Thoracic aorta (tissue), 2 donors: ENCODE data around the gene KIF26B. TPM values are rescaled to one million over a fixed set of nuclear protein-coding genes. Genes with fewer than 3 reads are reported as not detected.

Experiments
- ATAC-seq: fragments of 150-250 bp; one replicate; pipeline ENCODE4 v1.8.0; 2017; ENCODE audit warnings: low read depth; ENCODE audit not compliant: insufficient number of reproducible peaks, low FRiP score
- DNase-seq: peaks from one replicate; pipeline ENCODE4 v3.0.0-alpha.2; 2020; ENCODE audit warnings: low spot score
- H3K27ac ChIP-seq, 2 donors: fragments of 200-600 bp; sonication (generic); 1 replicate in 1 of 2; 2 replicates in 1 of 2; pipeline ENCODE4 v1.5.1; 2016; ENCODE audit warnings: mild to moderate bottlenecking in 2 of 2, moderate library complexity in 2 of 2
- H3K27me3 ChIP-seq: fragments of 200-600 bp; sonication (generic); replicated peaks from 2 replicates; pipeline ENCODE4 v1.6.0; 2016; ENCODE audit warnings: mild to moderate bottlenecking; ENCODE audit not compliant: insufficient read depth
- H3K36me3 ChIP-seq: fragments of 200-600 bp; sonication (generic); one replicate; pipeline ENCODE4 v1.5.1; 2016
- H3K4me1 ChIP-seq, 2 donors: fragments of 200-600 bp; sonication (generic); 1 replicate in 1 of 2; 2 replicates in 1 of 2; pipeline versions ENCODE4 v1.5.1 to v1.6.0; 2016; ENCODE audit warnings: low read depth in 2 of 2, mild to moderate bottlenecking in 1 of 2; ENCODE audit not compliant: control insufficient read depth in 1 of 2
- H3K4me3 ChIP-seq: fragments of 200-600 bp; sonication (generic); 2 replicates; pipeline ENCODE4 v1.5.1; 2016; ENCODE audit warnings: mild to moderate bottlenecking
- H3K9me3 ChIP-seq: fragments of 200-600 bp; sonication (generic); 2 replicates; pipeline ENCODE4 v1.5.1; 2016
- total RNA-seq, 2 donors: library from RNA; depleted of rRNA; stranded (reverse); fragments of >200 nt; gene quantifications; one replicate each; pipeline versions ENCODE4 v1.1.0 to v1.2.3, GENCODE V29; 2016
- TF ChIP-seq, protein P1 (sequence below): fragments of 200-600 bp; sonication (generic); IDR thresholded peaks from one replicate; pipeline ENCODE4 v1.5.1; 2019; ENCODE audit warnings: antibody characterized with exemption

The KIF26B gene
- total RNA-seq, 2 donors from 2014 or later = 0.14 to 0.41 TPM

DNA sequence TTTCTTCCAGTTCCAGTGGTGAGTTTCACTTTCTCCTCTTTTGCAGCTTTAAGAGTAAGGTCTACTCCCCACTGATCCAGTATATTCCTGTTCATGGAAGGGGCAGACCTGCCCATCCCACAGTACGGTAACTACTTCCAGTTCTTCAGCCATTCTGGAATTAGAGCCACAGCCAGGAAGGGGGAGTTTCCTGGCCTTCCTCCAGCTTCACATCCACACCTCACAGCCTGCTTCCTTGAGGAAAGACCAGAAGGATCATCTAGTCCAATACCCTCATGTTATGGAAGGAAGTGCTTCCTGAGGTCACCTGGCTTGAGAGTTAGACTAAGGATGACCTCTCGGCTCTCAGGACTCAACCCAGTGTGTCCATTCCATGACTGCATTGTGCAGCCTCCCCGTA is 597.8 kb downstream of the KIF26B start:
- TF ChIP-seq, protein P1, sequence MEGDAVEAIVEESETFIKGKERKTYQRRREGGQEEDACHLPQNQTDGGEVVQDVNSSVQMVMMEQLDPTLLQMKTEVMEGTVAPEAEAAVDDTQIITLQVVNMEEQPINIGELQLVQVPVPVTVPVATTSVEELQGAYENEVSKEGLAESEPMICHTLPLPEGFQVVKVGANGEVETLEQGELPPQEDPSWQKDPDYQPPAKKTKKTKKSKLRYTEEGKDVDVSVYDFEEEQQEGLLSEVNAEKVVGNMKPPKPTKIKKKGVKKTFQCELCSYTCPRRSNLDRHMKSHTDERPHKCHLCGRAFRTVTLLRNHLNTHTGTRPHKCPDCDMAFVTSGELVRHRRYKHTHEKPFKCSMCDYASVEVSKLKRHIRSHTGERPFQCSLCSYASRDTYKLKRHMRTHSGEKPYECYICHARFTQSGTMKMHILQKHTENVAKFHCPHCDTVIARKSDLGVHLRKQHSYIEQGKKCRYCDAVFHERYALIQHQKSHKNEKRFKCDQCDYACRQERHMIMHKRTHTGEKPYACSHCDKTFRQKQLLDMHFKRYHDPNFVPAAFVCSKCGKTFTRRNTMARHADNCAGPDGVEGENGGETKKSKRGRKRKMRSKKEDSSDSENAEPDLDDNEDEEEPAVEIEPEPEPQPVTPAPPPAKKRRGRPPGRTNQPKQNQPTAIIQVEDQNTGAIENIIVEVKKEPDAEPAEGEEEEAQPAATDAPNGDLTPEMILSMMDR = no peak
- DNase-seq (no peak), ATAC-seq (no peak)
- Histone ChIP-seq H3K27me3 (no peaks in the 10 kb centered on the region), H3K36me3 (no peaks in the 10 kb centered on the region), H3K9me3 (peaks cover 5% of the 10 kb centered on the region), H3K4me1 (no peaks in the 10 kb centered on the region), H3K4me3 (no peak overlapping the region), H3K27ac (no peak overlapping the region)

DNA sequence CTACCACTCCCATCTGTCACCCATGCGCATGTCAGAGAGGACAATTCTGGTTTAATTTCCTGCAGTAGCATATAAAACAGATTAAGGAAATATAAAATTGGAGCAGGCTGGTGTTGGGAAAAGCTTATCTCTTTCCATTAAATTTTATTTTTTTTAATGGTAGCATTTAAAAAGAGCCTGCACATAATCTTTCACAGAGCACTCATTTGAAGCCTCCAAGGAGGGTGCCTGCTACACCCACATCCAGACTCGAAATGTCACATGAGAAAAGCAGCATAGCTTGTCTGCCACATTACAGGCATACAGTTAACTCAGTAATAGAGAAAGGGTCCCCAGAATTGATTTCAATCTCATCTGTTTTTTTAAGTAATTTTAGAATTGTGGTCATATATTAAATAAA is 599.0 kb downstream of the KIF26B start:
- H3K36me3 ChIP-seq = no peaks in the 10 kb centered on the region
- TF ChIP-seq, protein P1 = no peak
- H3K9me3 ChIP-seq = peaks cover 5% of the 10 kb centered on the region
- DNase-seq = no peak
- no peaks in the 10 kb centered on the region for H3K27me3 ChIP-seq
- H3K4me1 ChIP-seq = no peaks in the 10 kb centered on the region
- no peak overlapping the region for H3K4me3 ChIP-seq
- no peak for ATAC-seq
- H3K27ac ChIP-seq = no peak overlapping the region

DNA sequence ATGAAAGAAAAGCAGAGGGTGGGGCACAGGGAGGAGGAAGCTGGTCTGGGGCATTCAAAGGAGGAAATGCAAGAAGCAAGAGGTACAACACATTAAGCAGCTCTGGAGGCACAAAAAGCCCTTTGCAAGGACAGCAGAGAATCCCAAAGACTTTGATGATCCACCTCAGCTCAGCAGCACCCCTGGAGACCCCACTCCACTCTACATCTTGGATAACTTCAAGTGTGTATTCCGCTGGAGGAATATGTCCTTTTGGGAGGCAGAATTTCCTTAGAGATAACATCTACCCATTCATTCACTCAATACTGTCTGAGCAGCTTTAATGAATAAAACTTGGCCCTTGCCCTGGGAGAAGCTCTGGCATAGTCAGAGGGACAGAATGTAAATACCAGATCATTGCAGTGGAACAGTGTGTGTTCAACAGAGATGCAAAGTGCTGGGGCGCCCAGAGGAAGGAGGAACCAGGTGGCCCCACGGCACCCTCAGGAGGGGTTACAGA is 599.7 kb downstream of the KIF26B start:
- H3K9me3 ChIP-seq = peaks cover 5% of the 10 kb centered on the region
- ATAC-seq = no peak
- H3K4me1 ChIP-seq = no peaks in the 10 kb centered on the region

More for the DNA sequence above, 599.7 kb downstream of the KIF26B start:
- TF ChIP-seq, protein P1 = no peak
- no peak overlapping the region for H3K4me3 ChIP-seq
- DNase-seq = no peak
- H3K27ac ChIP-seq = no peak overlapping the region
- no peaks in the 10 kb centered on the region for H3K27me3 ChIP-seq
- H3K36me3 ChIP-seq = no peaks in the 10 kb centered on the region
